Measurements from ENCODE around the gene RCOR3. TPM values are rescaled to one million over a fixed set of nuclear protein-coding genes. Genes with fewer than 3 reads are reported as not detected.

The RCOR3 gene
- total RNA-seq, 1 experiment from 2014 or later: 39.0 TPM

GRCh38 chr1:211334986-211335385 is 75.8 kb downstream of the RCOR3 start:
- intact Hi-C loops (cut with micrococcal nuclease; ENCODE audit: unreplicated experiment): no loop called here
- H3K27ac ChIP-seq (ENCODE audit: low read depth, low read length, poor library complexity, severe bottlenecking): no peak overlapping the region
- CTCF ChIA-PET: no interaction called here
- H3K4me3 ChIP-seq (ENCODE audit: low read depth, low read length, poor library complexity, severe bottlenecking): no peak overlapping the region
- no peaks in the 10 kb centered on the region for H3K4me1 ChIP-seq (ENCODE audit: insufficient read depth, low read length, poor library complexity, severe bottlenecking)
- H3K36me3 ChIP-seq (ENCODE audit: insufficient read depth, low read length, poor library complexity, severe bottlenecking): no peaks in the 10 kb centered on the region
- H3K9me3 ChIP-seq (ENCODE audit: low read depth, low read length, poor library complexity, severe bottlenecking): no peaks in the 10 kb centered on the region
- H3K27me3 ChIP-seq (replicated peaks; ENCODE audit: insufficient read depth, low read depth, low read length, poor library complexity): no peaks in the 10 kb centered on the region
- POLR2A ChIA-PET (ENCODE audit: low non-redundant PET): no interaction called here
- no peak for DNase-seq (ENCODE audit: low spot score)
- TF ChIP-seq EZH2 (IDR thresholded peaks at IDR 0.05; ENCODE audit: borderline replicate concordance, low read depth, low read length, poor library complexity, severe bottlenecking) (no peak), CTCF (conservative IDR thresholded peaks at IDR 0.05; ENCODE audit: low read depth, low read length) (no peak)
- no TSS peak for BruUV-seq (replicated peaks)

- ChIA-PET POLR2A (ENCODE audit: low non-redundant PET) (no interaction called here), CTCF (no interaction called here)
- DNase-seq (ENCODE audit: low spot score): no peak
- Histone ChIP-seq H3K27me3 (replicated peaks; ENCODE audit: insufficient read depth, low read depth, low read length, poor library complexity) (no peaks in the 10 kb centered on the region), H3K4me1 (ENCODE audit: insufficient read depth, low read length, poor library complexity, severe bottlenecking) (no peaks in the 10 kb centered on the region), H3K9me3 (ENCODE audit: low read depth, low read length, poor library complexity, severe bottlenecking) (no peaks in the 10 kb centered on the region), H3K4me3 (ENCODE audit: low read depth, low read length, poor library complexity, severe bottlenecking) (no peak overlapping the region), H3K36me3 (ENCODE audit: insufficient read depth, low read length, poor library complexity, severe bottlenecking) (no peaks in the 10 kb centered on the region), H3K27ac (ENCODE audit: low read depth, low read length, poor library complexity, severe bottlenecking) (no peak overlapping the region)
- TF ChIP-seq EZH2 (IDR thresholded peaks at IDR 0.05; ENCODE audit: borderline replicate concordance, low read depth, low read length, poor library complexity, severe bottlenecking) (no peak), CTCF (conservative IDR thresholded peaks at IDR 0.05; ENCODE audit: low read depth, low read length) (no peak)
- BruUV-seq (replicated peaks): no TSS peak
- intact Hi-C loops (cut with micrococcal nuclease; ENCODE audit: unreplicated experiment): no loop called here
Observed at GRCh38 chr1:211335522-211336157, 76.5 kb downstream of the RCOR3 start.

GRCh38 chr1:211336161-211336560 is 77.0 kb downstream of the RCOR3 start:
- DNase-seq (ENCODE audit: low spot score): no peak
- H3K27ac ChIP-seq (ENCODE audit: low read depth, low read length, poor library complexity, severe bottlenecking): no peak overlapping the region
- no peaks in the 10 kb centered on the region for H3K27me3 ChIP-seq (replicated peaks; ENCODE audit: insufficient read depth, low read depth, low read length, poor library complexity)
- TF ChIP-seq CTCF (conservative IDR thresholded peaks at IDR 0.05; ENCODE audit: low read depth, low read length) (no peak), EZH2 (IDR thresholded peaks at IDR 0.05; ENCODE audit: borderline replicate concordance, low read depth, low read length, poor library complexity, severe bottlenecking) (no peak)
- BruUV-seq (replicated peaks): no TSS peak
- H3K4me3 ChIP-seq (ENCODE audit: low read depth, low read length, poor library complexity, severe bottlenecking): no peak overlapping the region
- no peaks in the 10 kb centered on the region for H3K4me1 ChIP-seq (ENCODE audit: insufficient read depth, low read length, poor library complexity, severe bottlenecking)
- ChIA-PET POLR2A (ENCODE audit: low non-redundant PET) (no interaction called here), CTCF (no interaction called here)
- H3K36me3 ChIP-seq (ENCODE audit: insufficient read depth, low read length, poor library complexity, severe bottlenecking): no peaks in the 10 kb centered on the region
- no peaks in the 10 kb centered on the region for H3K9me3 ChIP-seq (ENCODE audit: low read depth, low read length, poor library complexity, severe bottlenecking)
- intact Hi-C loops (cut with micrococcal nuclease; ENCODE audit: unreplicated experiment): no loop called here

Measured in A673 (cell line).